Measurements from ENCODE around the gene GPR158. TPM values are rescaled to one million over a fixed set of nuclear protein-coding genes. Genes with fewer than 3 reads are reported as not detected.

The GPR158 gene, protein sequence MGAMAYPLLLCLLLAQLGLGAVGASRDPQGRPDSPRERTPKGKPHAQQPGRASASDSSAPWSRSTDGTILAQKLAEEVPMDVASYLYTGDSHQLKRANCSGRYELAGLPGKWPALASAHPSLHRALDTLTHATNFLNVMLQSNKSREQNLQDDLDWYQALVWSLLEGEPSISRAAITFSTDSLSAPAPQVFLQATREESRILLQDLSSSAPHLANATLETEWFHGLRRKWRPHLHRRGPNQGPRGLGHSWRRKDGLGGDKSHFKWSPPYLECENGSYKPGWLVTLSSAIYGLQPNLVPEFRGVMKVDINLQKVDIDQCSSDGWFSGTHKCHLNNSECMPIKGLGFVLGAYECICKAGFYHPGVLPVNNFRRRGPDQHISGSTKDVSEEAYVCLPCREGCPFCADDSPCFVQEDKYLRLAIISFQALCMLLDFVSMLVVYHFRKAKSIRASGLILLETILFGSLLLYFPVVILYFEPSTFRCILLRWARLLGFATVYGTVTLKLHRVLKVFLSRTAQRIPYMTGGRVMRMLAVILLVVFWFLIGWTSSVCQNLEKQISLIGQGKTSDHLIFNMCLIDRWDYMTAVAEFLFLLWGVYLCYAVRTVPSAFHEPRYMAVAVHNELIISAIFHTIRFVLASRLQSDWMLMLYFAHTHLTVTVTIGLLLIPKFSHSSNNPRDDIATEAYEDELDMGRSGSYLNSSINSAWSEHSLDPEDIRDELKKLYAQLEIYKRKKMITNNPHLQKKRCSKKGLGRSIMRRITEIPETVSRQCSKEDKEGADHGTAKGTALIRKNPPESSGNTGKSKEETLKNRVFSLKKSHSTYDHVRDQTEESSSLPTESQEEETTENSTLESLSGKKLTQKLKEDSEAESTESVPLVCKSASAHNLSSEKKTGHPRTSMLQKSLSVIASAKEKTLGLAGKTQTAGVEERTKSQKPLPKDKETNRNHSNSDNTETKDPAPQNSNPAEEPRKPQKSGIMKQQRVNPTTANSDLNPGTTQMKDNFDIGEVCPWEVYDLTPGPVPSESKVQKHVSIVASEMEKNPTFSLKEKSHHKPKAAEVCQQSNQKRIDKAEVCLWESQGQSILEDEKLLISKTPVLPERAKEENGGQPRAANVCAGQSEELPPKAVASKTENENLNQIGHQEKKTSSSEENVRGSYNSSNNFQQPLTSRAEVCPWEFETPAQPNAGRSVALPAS (N-terminal part only)
- under 0.01 TPM in 2 replicates for total RNA-seq

DNA sequence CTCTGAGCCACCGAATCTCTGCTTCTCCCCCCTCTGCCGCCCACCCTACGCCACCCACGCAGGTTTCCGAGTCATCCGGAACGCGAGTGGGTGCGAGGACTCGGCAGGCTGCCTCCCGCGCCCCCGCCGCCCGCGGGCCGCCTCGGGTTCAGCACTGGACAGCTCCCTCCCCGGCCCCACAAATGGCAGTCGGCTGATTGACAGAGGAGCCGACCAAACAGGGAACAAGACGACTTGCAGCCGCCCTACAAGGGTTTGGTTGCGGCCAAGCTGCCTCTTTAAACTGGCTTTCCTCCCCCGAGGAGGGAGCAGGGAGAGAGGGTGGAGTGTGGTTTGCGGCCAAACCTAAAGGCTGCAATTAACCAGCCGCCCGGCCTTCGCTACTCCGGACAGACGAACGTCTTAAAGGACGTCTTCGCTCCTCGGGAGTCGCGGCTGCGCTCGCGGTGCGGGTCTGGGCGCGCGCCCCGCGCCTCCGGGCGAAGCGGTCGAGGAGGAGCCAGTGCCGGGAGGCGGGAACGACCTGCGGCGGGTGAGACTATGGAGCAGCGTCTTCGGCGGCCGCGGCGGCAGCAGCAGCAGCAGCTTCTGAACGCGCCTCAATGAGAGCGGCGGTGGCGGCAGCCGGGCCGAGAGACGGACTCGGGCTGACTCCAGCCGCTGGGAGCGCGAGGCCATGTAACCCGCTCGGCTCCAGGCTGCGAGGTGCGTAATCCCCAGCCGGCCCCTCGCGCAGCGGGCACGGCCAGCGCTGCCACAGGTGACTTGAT is at the start of gene GPR158:
Gene GPR158 (plus strand): TSS at position 541 of the 770 bp plus-strand sequence. CDS start 420 bp downstream, outside the sequence.

Other genes with a start within 250 kb of the GPR158 start
- 11.1 and 13.5 TPM in 2 replicates for gene PRTFDC1, start 222.4 kb upstream of the GPR158 start, total RNA-seq
- gene ENKUR, start 158.8 kb upstream of the GPR158 start, total RNA-seq = 0.22 and 0.60 TPM in 2 replicates
- gene THNSL1, start 158.4 kb upstream of the GPR158 start, total RNA-seq = 2.2 and 5.4 TPM in 2 replicates

Measured in dermis lymphatic vessel endothelial cell (primary cell).